DND-41 (cell line): ENCODE results near the gene AMD1.

ENCODE experiments used
- EZH2 ChIP-seq: IDR thresholded peaks from 3 replicates; pipeline ENCODE4 v1.6.1; 2012; ENCODE audit warnings: borderline replicate concordance, low read depth, mild to moderate bottlenecking, moderate library complexity, low read length, inconsistent platforms; ENCODE audit not compliant: severe bottlenecking
- TF ChIP-seq, protein P1 (sequence below): IDR thresholded peaks from 2 replicates; pipeline ENCODE4 v1.5.1; 2012; ENCODE audit warnings: borderline replicate concordance, low read length, moderate library complexity, mild to moderate bottlenecking; ENCODE audit not compliant: poor library complexity, severe bottlenecking; ENCODE audit errors: extremely low read depth

DNA sequence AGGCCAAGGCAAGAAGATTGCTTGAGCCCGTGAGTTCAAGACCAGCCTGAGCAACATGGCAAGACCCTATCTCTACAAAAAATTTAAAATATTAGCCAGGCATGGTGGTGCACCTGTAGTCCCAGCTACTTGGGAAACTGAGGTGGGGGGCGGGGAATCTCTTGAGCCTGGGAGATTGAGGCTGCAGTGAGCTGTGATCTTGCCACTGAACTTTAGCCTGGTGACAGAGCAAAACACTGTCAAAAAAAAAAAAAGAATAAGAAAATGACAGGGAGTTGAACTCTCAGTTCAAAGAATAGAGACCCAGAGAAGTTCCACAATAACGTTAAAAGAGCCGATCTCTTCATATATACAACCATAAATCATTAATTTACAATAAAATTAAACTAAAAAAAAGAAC, 24.8 kb upstream of the AMD1 start:
- TF ChIP-seq, protein P1, sequence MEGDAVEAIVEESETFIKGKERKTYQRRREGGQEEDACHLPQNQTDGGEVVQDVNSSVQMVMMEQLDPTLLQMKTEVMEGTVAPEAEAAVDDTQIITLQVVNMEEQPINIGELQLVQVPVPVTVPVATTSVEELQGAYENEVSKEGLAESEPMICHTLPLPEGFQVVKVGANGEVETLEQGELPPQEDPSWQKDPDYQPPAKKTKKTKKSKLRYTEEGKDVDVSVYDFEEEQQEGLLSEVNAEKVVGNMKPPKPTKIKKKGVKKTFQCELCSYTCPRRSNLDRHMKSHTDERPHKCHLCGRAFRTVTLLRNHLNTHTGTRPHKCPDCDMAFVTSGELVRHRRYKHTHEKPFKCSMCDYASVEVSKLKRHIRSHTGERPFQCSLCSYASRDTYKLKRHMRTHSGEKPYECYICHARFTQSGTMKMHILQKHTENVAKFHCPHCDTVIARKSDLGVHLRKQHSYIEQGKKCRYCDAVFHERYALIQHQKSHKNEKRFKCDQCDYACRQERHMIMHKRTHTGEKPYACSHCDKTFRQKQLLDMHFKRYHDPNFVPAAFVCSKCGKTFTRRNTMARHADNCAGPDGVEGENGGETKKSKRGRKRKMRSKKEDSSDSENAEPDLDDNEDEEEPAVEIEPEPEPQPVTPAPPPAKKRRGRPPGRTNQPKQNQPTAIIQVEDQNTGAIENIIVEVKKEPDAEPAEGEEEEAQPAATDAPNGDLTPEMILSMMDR: no peak
- no peak for TF ChIP-seq EZH2
